Measurements from ENCODE around the gene INTS3. TPM values are rescaled to one million over a fixed set of nuclear protein-coding genes. Genes with fewer than 3 reads are reported as not detected.
A peak's percentile ranks its signal among the peaks of the same experiment; 100 is the strongest.

INTS3 gene
- total and polyA plus RNA-seq, 2 of the 8 experiments (the other 6 are each of a cell fraction or from before 2014, with no cell fraction given), result 66.8 to 93.2 TPM

DNA sequence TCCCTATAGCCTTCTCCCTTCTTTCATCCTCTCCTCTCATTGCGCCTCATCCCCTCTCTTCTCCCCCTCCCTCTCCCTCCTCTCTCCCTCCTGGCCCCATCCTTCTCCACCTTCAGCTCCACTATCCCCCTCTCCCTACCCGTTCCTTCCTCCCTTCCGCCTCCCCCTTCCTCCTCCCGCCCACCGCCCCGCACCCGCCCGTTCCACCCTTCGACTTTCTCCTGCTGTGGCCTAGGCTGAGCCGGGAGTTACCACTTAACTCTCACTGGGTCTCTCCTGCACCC is 47.8 kb upstream of the INTS3 start:
- H3K36me3 ChIP-seq (ENCODE audit: control insufficient read depth in 2 of 4, insufficient read depth in 4 of 4, low read length in 3 of 4), result no peaks in the 10 kb centered on the region
- peak overlapping the region; percentile 9; the same call in 1 of the 2 replicates for H2BK15ac ChIP-seq (ENCODE audit: low read length)
- H3K27me3 ChIP-seq (replicated peaks in 1 of 4; ENCODE audit: control insufficient read depth in 3 of 4, extremely low read depth in 1 of 4, insufficient read depth in 3 of 4, low read length in 3 of 4), result peaks cover 0 to 21% (median 9%) of the 10 kb centered on the region in 4 experiments; a peak in 5 of 7 replicates
- H3K9ac ChIP-seq (replicated peaks in 1 of 4; ENCODE audit: extremely low read depth in 1 of 4, low read depth in 3 of 4, low read length in 3 of 4), result no peak overlapping the region
- H2AFZ ChIP-seq (ENCODE audit: low read length), result 0 out of 2 replicates have a peak overlapping the region, but pooled peaks have one; percentile 36
- no peaks in the 10 kb centered on the region for H3K79me2 ChIP-seq (ENCODE audit: control insufficient read depth in 1 of 2, insufficient read depth in 2 of 2, low read length in 2 of 2)
- FAIRE-seq, result no peak
- H3K4me2 ChIP-seq (ENCODE audit: insufficient read depth in 1 of 2, low read depth in 2 of 2, low read length in 2 of 2), result peak overlapping the region; percentile 82 to 97
- H2BK120ac ChIP-seq (replicated peaks; ENCODE audit: low read depth, low read length), result peak overlapping the region; percentile 59
- H3K56ac ChIP-seq (replicated peaks; ENCODE audit: insufficient read length, low read depth, low read length), result no peak overlapping the region
- H4K8ac ChIP-seq (ENCODE audit: extremely low read depth, insufficient read depth, low read length), result no peak overlapping the region
- H3K27ac ChIP-seq (ENCODE audit: low read depth, low read length), result no peak overlapping the region
- peaks cover 26% of the 10 kb centered on the region for H3K23me2 ChIP-seq (ENCODE audit: low read depth, low read length)
- CTCF ChIA-PET (ENCODE audit: partially characterized antibody), result interaction anchor here (0.7 to 14.0 kb wide), 11 partner anchors 31 to 495 kb away, joined by 3 to 190 read pairs (median 4); no protein-coding TSS in a partner anchor
- H2AK5ac ChIP-seq (ENCODE audit: low read depth, low read length), result no peak overlapping the region
- H3K23ac ChIP-seq (ENCODE audit: insufficient read length), result no peak overlapping the region
- H4K20me1 ChIP-seq (replicated peaks in 1 of 2; ENCODE audit: control insufficient read depth in 1 of 2, insufficient read depth in 2 of 2, low read length in 2 of 2), result no peaks in the 10 kb centered on the region
- H3K4me1 ChIP-seq (replicated peaks in 1 of 4; ENCODE audit: control insufficient read depth in 3 of 4, insufficient read depth in 4 of 4, low read length in 3 of 4), result peaks cover 3 to 9% (median 6%) of the 10 kb centered on the region in 4 experiments; a peak in 6 of 7 replicates
- POLR2A ChIA-PET (ENCODE audit: partially characterized antibody), result interaction anchor here (0.6 to 3.3 kb wide), 11 partner anchors 17 to 311 kb away, joined by 3 to 17 read pairs (median 5); partner anchors contain the start of genes CHTOP, INTS3, RPS27 and S100A13
- no peak overlapping the region for H3K14ac ChIP-seq (ENCODE audit: insufficient read length)
- peak overlapping the region; percentile 98; the same call in 1 of the 2 replicates for H2BK12ac ChIP-seq (ENCODE audit: low read depth, low read length)
- peak overlapping the region; percentile 58 for H4K5ac ChIP-seq (ENCODE audit: insufficient read length, low read depth, low read length)
- H3K79me1 ChIP-seq (ENCODE audit: low read depth, low read length), result no peaks in the 10 kb centered on the region
- no peak overlapping the region for H3K18ac ChIP-seq (ENCODE audit: extremely low read depth, low read length)
- no peak overlapping the region for H2BK20ac ChIP-seq (ENCODE audit: low read length)
- DNase-seq (ENCODE audit: low read depth in 1 of 2, low spot score in 2 of 2), result no peak
- H3K4me3 ChIP-seq (ENCODE audit: extremely low read depth in 1 of 4, insufficient read depth in 2 of 4, low read depth in 3 of 4, low read length in 4 of 4), result peak overlapping the region; percentile 38 to 76 (median 69); a peak in 7 of 8 replicates
- no peaks in the 10 kb centered on the region for H3K9me3 ChIP-seq (ENCODE audit: insufficient read depth in 2 of 2, low read depth in 1 of 2, low read length in 1 of 2)
- H4K91ac ChIP-seq (replicated peaks; ENCODE audit: insufficient read length, low read length), result no peak overlapping the region
- no CpG with 5 or more reads among the region's 10 CpGs for WGBS, 2 experiments (ENCODE audit: extremely low coverage in 1 of 2, insufficient coverage in 1 of 2, insufficient read length in 1 of 2, insufficient replicate concordance in 2 of 2, low coverage in 1 of 2, low lambda C conversion rate in 2 of 2, missing lambda C conversion rate in 1 of 2)
- no peak overlapping the region for H2BK5ac ChIP-seq (ENCODE audit: low read depth, low read length)
- H3K4ac ChIP-seq (replicated peaks; ENCODE audit: insufficient read length, low read depth, low read length), result no peak overlapping the region
- TF ChIP-seq SAP30 (IDR thresholded peaks at IDR 0.05; ENCODE audit: insufficient read depth, insufficient replicate concordance, low read length) (no peak), RNF2 (IDR thresholded peaks at IDR 0.05; ENCODE audit: borderline replicate concordance, low read depth, low read length, missing control alignments, poor library complexity, severe bottlenecking) (no peak), SP4 (IDR thresholded peaks at IDR 0.05; ENCODE audit: low read length) (no peak), GTF2F1 (IDR thresholded peaks at IDR 0.05; ENCODE audit: borderline replicate concordance, low read depth, low read length) (no peak), JUND (IDR thresholded peaks at IDR 0.05; ENCODE audit: low read length) (no peak), ATF2 (IDR thresholded peaks at IDR 0.05; ENCODE audit: low read length) (no peak), YY1 (IDR thresholded peaks at IDR 0.05; ENCODE audit: low read depth, low read length) (no peak), CTBP2 (IDR thresholded peaks at IDR 0.05; ENCODE audit: borderline replicate concordance, insufficient read depth, insufficient read length, low read length) (no peak)
- TF ChIP-seq, protein P1, sequence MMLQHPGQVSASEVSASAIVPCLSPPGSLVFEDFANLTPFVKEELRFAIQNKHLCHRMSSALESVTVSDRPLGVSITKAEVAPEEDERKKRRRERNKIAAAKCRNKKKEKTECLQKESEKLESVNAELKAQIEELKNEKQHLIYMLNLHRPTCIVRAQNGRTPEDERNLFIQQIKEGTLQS (IDR thresholded peaks at IDR 0.05; ENCODE audit: insufficient read depth, low read depth, low read length), result no peak

All from H1 (cell line).